ENCODE results near the gene AP5S1.

- TF ChIP-seq TAF1 (IDR thresholded peaks at IDR 0.05; ENCODE audit: borderline replicate concordance, low read depth, low read length) (no peak), EZH2 (IDR thresholded peaks at IDR 0.05; ENCODE audit: borderline replicate concordance, control insufficient read depth, low read depth, low read length) (no peak)
Observed at GRCh38 chr20:3787324-3788014, 32.9 kb upstream of the AP5S1 start.
